Hepatocyte (in vitro differentiated cells): Measurements from ENCODE around the gene KIF1C.

Source experiments
- CTCF ChIP-seq: fragments of 200-600 bp; sonication (generic); IDR thresholded peaks from 2 replicates; pipeline ENCODE4 v1.5.1; 2016; ENCODE audit warnings: antibody characterized with exemption, mild to moderate bottlenecking; ENCODE audit not compliant: poor library complexity
- EZH2 ChIP-seq: fragments of 200-600 bp; sonication (generic); IDR thresholded peaks from 2 replicates; pipeline ENCODE4 v1.6.1; 2016; ENCODE audit warnings: antibody characterized with exemption, mild to moderate bottlenecking, borderline replicate concordance
- EZH2phosphoT487 ChIP-seq: fragments of 200-600 bp; sonication (generic); IDR thresholded peaks from one replicate; pipeline ENCODE4 v1.6.1; 2018; ENCODE audit warnings: antibody characterized with exemption, mild to moderate bottlenecking, low read depth, moderate library complexity; ENCODE audit not compliant: unreplicated experiment, severe bottlenecking

GRCh38 chr17:5032865-5033264, 35.1 kb downstream of the KIF1C start:
- no peak for TF ChIP-seq CTCF
- TF ChIP-seq EZH2phosphoT487, result no peak
- TF ChIP-seq EZH2, result no peak
